H1 (cell line): ENCODE data around the gene CMTM1. TPM values are rescaled to one million over a fixed set of nuclear protein-coding genes. Genes with fewer than 3 reads are reported as not detected.

Experiments
- CTCF ChIA-PET: fragments of 300-600 bp; sonication (Branson Sonifier 250); formaldehyde crosslinking; loops from one replicate; lab custom pipeline; 2021; ENCODE audit not compliant: partially characterized antibody; lab: Charles Lee
- POLR2A ChIA-PET: fragments of 300-600 bp; sonication (Branson Sonifier 250); formaldehyde crosslinking; loops from one replicate; lab custom pipeline; 2021; ENCODE audit warnings: inconsistent platforms; ENCODE audit not compliant: partially characterized antibody; lab: Charles Lee
- DNase-seq, 2 experiments: peaks; one replicate each; pipeline versions ENCODE4 v3.0.0 to v3.0.0-alpha.2; 2010 to 2022; ENCODE audit warnings: low spot score in 2 of 2, low read depth in 1 of 2, mixed read lengths in 1 of 2
- FAIRE-seq: peaks from 2 replicates; lab custom pipeline; 2011; peaks lifted over from hg19 to GRCh38; lab: Jason Lieb, UNC
- H2AFZ ChIP-seq: 2 replicates; pipeline ENCODE4 v1.8.1; 2012; ENCODE audit warnings: low read length, inconsistent platforms
- H2AK5ac ChIP-seq: 2 replicates; pipeline ENCODE4 v1.6.1; 2013; ENCODE audit warnings: low read depth, low read length
- H2BK120ac ChIP-seq: replicated peaks from 2 replicates; pipeline ENCODE3; 2013; ENCODE audit warnings: low read depth, low read length, inconsistent platforms
- H2BK12ac ChIP-seq: 2 replicates; pipeline ENCODE4 v1.6.1; 2013; ENCODE audit warnings: low read depth, low read length
- H2BK15ac ChIP-seq: 2 replicates; pipeline ENCODE4 v1.6.1; 2013; ENCODE audit warnings: low read length
- H2BK20ac ChIP-seq: 2 replicates; pipeline ENCODE4 v1.6.1; 2013; ENCODE audit warnings: low read length
- H2BK5ac ChIP-seq: 2 replicates; pipeline ENCODE4 v1.6.1; 2013; ENCODE audit warnings: low read depth, low read length
- H3K14ac ChIP-seq: 2 replicates; pipeline ENCODE4 v1.6.1; 2013; ENCODE audit warnings: inconsistent platforms; ENCODE audit not compliant: insufficient read length
- H3K18ac ChIP-seq: 2 replicates; pipeline ENCODE4 v1.6.1; 2013; ENCODE audit warnings: low read length; ENCODE audit errors: extremely low read depth
- H3K23ac ChIP-seq: 2 replicates; pipeline ENCODE4 v1.6.1; 2013; ENCODE audit warnings: inconsistent platforms; ENCODE audit not compliant: insufficient read length
- H3K23me2 ChIP-seq: 2 replicates; pipeline ENCODE4 v1.6.1; 2013; ENCODE audit warnings: low read depth, low read length
- H3K27ac ChIP-seq: 2 replicates; pipeline ENCODE4 v1.6.1; 2011; ENCODE audit warnings: low read depth, low read length, inconsistent platforms
- H3K27me3 ChIP-seq, 4 experiments: replicated peaks in 1 of 4; 1 replicate in 1 of 4; 2 replicates in 3 of 4; pipeline versions ENCODE4 v1.6.1 to v1.8.1; 2011 to 2013; ENCODE audit warnings: low read length in 3 of 4, mild to moderate bottlenecking in 3 of 4, inconsistent platforms in 2 of 4, mixed read lengths in 2 of 4, moderate library complexity in 1 of 4; ENCODE audit not compliant: control insufficient read depth in 3 of 4, insufficient read depth in 3 of 4; ENCODE audit errors: extremely low read depth in 1 of 4
- H3K36me3 ChIP-seq, 4 experiments: 2 replicates each; pipeline versions ENCODE4 v1.6.1 to v1.8.1; 2011 to 2013; ENCODE audit warnings: mild to moderate bottlenecking in 4 of 4, low read length in 3 of 4, moderate library complexity in 2 of 4, control low read depth in 1 of 4, inconsistent platforms in 1 of 4; ENCODE audit not compliant: insufficient read depth in 4 of 4, control insufficient read depth in 2 of 4
- H3K4ac ChIP-seq: replicated peaks from 2 replicates; pipeline ENCODE3; 2013; ENCODE audit warnings: low read length, low read depth, mixed read lengths, inconsistent platforms; ENCODE audit not compliant: insufficient read length
- H3K4me1 ChIP-seq, 4 experiments: replicated peaks in 1 of 4; 1 replicate in 1 of 4; 2 replicates in 3 of 4; pipeline versions ENCODE4 v1.6.1 to v1.8.1; 2011 to 2013; ENCODE audit warnings: low read length in 3 of 4, inconsistent platforms in 2 of 4, mixed read lengths in 1 of 4; ENCODE audit not compliant: insufficient read depth in 4 of 4, control insufficient read depth in 3 of 4
- H3K4me2 ChIP-seq, 2 experiments: 2 replicates each; pipeline versions ENCODE4 v1.6.1 to v1.8.1; 2011 to 2013; ENCODE audit warnings: low read depth in 2 of 2, low read length in 2 of 2, control low read depth in 1 of 2, inconsistent platforms in 1 of 2, mild to moderate bottlenecking in 1 of 2; ENCODE audit not compliant: insufficient read depth in 1 of 2
- H3K4me3 ChIP-seq, 4 experiments: fragments of 200-600, 300-600 bp in 1 of 4; sonication (generic), shearing (Covaris generic), sonication (Bioruptor Twin) in 1 of 4; 2 replicates each; pipeline versions ENCODE4 v1.5.1 to v1.8.1; 2011 to 2016; ENCODE audit warnings: low read length in 4 of 4, low read depth in 3 of 4, control low read depth in 2 of 4, inconsistent platforms in 2 of 4, mild to moderate bottlenecking in 2 of 4, mixed read lengths in 1 of 4, moderate library complexity in 1 of 4; ENCODE audit not compliant: insufficient read depth in 2 of 4; ENCODE audit errors: extremely low read depth in 1 of 4
- H3K56ac ChIP-seq: replicated peaks from 2 replicates; pipeline ENCODE3; 2013; ENCODE audit warnings: low read depth, mild to moderate bottlenecking, mixed read lengths, low read length, inconsistent platforms; ENCODE audit not compliant: insufficient read length
- H3K79me1 ChIP-seq: 2 replicates; pipeline ENCODE4 v1.6.1; 2013; ENCODE audit warnings: low read depth, low read length, control low read depth
- H3K79me2 ChIP-seq, 2 experiments: 2 replicates each; pipeline versions ENCODE4 v1.6.1 to v1.8.1; 2012 to 2013; ENCODE audit warnings: low read length in 2 of 2, mild to moderate bottlenecking in 2 of 2, inconsistent platforms in 1 of 2; ENCODE audit not compliant: insufficient read depth in 2 of 2, control insufficient read depth in 1 of 2
- H3K9ac ChIP-seq, 4 experiments: replicated peaks in 1 of 4; 1 replicate in 1 of 4; 2 replicates in 3 of 4; pipeline versions ENCODE4 v1.6.1 to v1.8.1; 2011 to 2013; ENCODE audit warnings: low read depth in 3 of 4, low read length in 3 of 4, control low read depth in 2 of 4, mild to moderate bottlenecking in 2 of 4, moderate library complexity in 2 of 4, inconsistent platforms in 1 of 4; ENCODE audit errors: extremely low read depth in 1 of 4
- H3K9me3 ChIP-seq, 2 experiments: 2 replicates each; pipeline versions ENCODE4 v1.6.1 to v1.8.1; 2012 to 2013; ENCODE audit warnings: mild to moderate bottlenecking in 2 of 2, moderate library complexity in 2 of 2, control low read depth in 1 of 2, inconsistent platforms in 1 of 2, low read depth in 1 of 2, low read length in 1 of 2, mixed read lengths in 1 of 2; ENCODE audit not compliant: insufficient read depth in 2 of 2
- H4K20me1 ChIP-seq, 2 experiments: replicated peaks in 1 of 2; 2 replicates each; pipeline versions ENCODE3 to v1.8.1; 2011 to 2013; ENCODE audit warnings: inconsistent platforms in 2 of 2, low read length in 2 of 2, mild to moderate bottlenecking in 1 of 2; ENCODE audit not compliant: insufficient read depth in 2 of 2, control insufficient read depth in 1 of 2
- H4K5ac ChIP-seq: 2 replicates; pipeline ENCODE4 v1.6.1; 2013; ENCODE audit warnings: low read length, low read depth, mixed read lengths, inconsistent platforms; ENCODE audit not compliant: insufficient read length
- H4K8ac ChIP-seq: 2 replicates; pipeline ENCODE4 v1.8.0; 2013; ENCODE audit warnings: mild to moderate bottlenecking, moderate library complexity, low read length, inconsistent platforms; ENCODE audit not compliant: insufficient read depth; ENCODE audit errors: extremely low read depth
- H4K91ac ChIP-seq: replicated peaks from 2 replicates; pipeline ENCODE3; 2013; ENCODE audit warnings: low read length, mixed read lengths, inconsistent platforms; ENCODE audit not compliant: insufficient read length
- CHD1 ChIP-seq: IDR thresholded peaks from 2 replicates; pipeline ENCODE4 v1.6.1; 2012; ENCODE audit warnings: low read depth, low read length, improper control_type of control experiment
- CTBP2 ChIP-seq: IDR thresholded peaks from 2 replicates; pipeline ENCODE4 v1.7.0; 2011; ENCODE audit warnings: borderline replicate concordance, mild to moderate bottlenecking, moderate library complexity, mixed read lengths, low read length; ENCODE audit not compliant: insufficient read depth, insufficient read length
- E2F6 ChIP-seq: IDR thresholded peaks from 2 replicates; pipeline ENCODE4 v1.6.1; 2012; ENCODE audit warnings: inconsistent platforms
- HDAC2 ChIP-seq, 2 experiments: fragments of 300-600 bp in 1 of 2; sonication (generic) in 1 of 2; IDR thresholded peaks; 2 replicates each; pipeline ENCODE4 v1.6.1; 2011 to 2012; ENCODE audit warnings: low read depth in 2 of 2, low read length in 2 of 2, mild to moderate bottlenecking in 2 of 2, moderate library complexity in 2 of 2, borderline replicate concordance in 1 of 2, inconsistent platforms in 1 of 2
- NANOG ChIP-seq: IDR thresholded peaks from 2 replicates; pipeline ENCODE4 v1.6.1; 2011; ENCODE audit warnings: low read length, low read depth, mild to moderate bottlenecking, inconsistent platforms; ENCODE audit not compliant: insufficient read depth, poor library complexity, severe bottlenecking
- NRF1 ChIP-seq: IDR thresholded peaks from 2 replicates; pipeline ENCODE4 v1.6.1; 2011; ENCODE audit warnings: mild to moderate bottlenecking, low read depth, low read length, improper control_type of control experiment
- WGBS, 2 experiments: shearing (Covaris generic) in 1 of 2; methylation state at CpG; one replicate each; pipeline versions ENCODE4 v1.1.6 to v1.1.7; 2013 to 2015; ENCODE audit warnings: low lambda C conversion rate in 2 of 2, mixed read lengths in 2 of 2, inconsistent platforms in 1 of 2, low coverage in 1 of 2, missing lambda C conversion rate in 1 of 2; ENCODE audit not compliant: insufficient replicate concordance in 2 of 2, insufficient coverage in 1 of 2, insufficient read length in 1 of 2; ENCODE audit errors: extremely low coverage in 1 of 2, missing lambda C conversion rate in 1 of 2; 5-methylcytosine and 5-hydroxymethylcytosine counted together
- polyA plus RNA-seq, 7 experiments: library from polyadenylated mRNA; depleted of rRNA in 3 of 7; stranded (reverse) in 5 of 7; unstranded in 2 of 7; fragments of >200 nt in 5 of 7; fragments of 200-250 nt in 2 of 7; gene quantifications; 1 replicate in 5 of 7; 2 replicates in 1 of 7; 4 replicates in 1 of 7; pipeline versions ENCODE4 v1.2.1 to v1.2.3, GENCODE V29; 2011 to 2013; ENCODE audit warnings: missing spikeins in 2 of 7, mixed read lengths in 2 of 7
- total RNA-seq: library from RNA; stranded (reverse); fragmentation: NEBNext Ultra II Directional; extraction: Animal tissue kit (Norgen Biotek cat#: 25700); gene quantifications from 2 replicates; pipeline ENCODE4 v1.2.1, GENCODE V29; 2021

Gene CMTM1
- total and polyA plus RNA-seq, 2 of the 8 experiments (the other 6 are each of a cell fraction or from before 2014, with no cell fraction given): 1.2 to 2.0 TPM

GRCh38 chr16:66544016-66544757, 22.1 kb upstream of the CMTM1 start:
- Histone ChIP-seq H2BK120ac (no peak overlapping the region), H2BK20ac (no peak overlapping the region), H2AFZ (no peak overlapping the region), H2BK5ac (no peak overlapping the region), H4K8ac (no peak overlapping the region), H3K27me3 (no peaks in the 10 kb centered on the region), H3K23me2 (no peaks in the 10 kb centered on the region; the same call in 1 of the 2 replicates), H4K91ac (no peak overlapping the region), H3K79me1 (no peaks in the 10 kb centered on the region), H3K18ac (no peak overlapping the region), H2AK5ac (no peak overlapping the region), H3K4ac (no peak overlapping the region), H3K79me2 (no peaks in the 10 kb centered on the region), H3K36me3 (no peaks in the 10 kb centered on the region), H3K56ac (no peak overlapping the region), H3K4me2 (no peak overlapping the region), H4K5ac (no peak overlapping the region), H4K20me1 (no peaks in the 10 kb centered on the region), H3K4me1 (peaks cover 0 to 12% (median 5%) of the 10 kb centered on the region in 4 experiments; a peak in 4 of 7 replicates), H3K23ac (no peak overlapping the region), H3K27ac (no peak overlapping the region), H2BK15ac (no peak overlapping the region), H3K4me3 (no peak overlapping the region), H3K14ac (no peak overlapping the region), H3K9ac (no peak overlapping the region), H2BK12ac (no peak overlapping the region), H3K9me3 (no peaks in the 10 kb centered on the region)
- WGBS, 2 experiments: 87% methylated on average over 7 of the region's 7 CpGs; no CpG with 5 or more reads in 1 of the 2 experiments
- FAIRE-seq: no peak
- no peak for TF ChIP-seq HDAC2 (IDR thresholded peaks at IDR 0.05; ENCODE audit: borderline replicate concordance in 1 of 2, low read depth in 2 of 2, low read length in 2 of 2)
- TF ChIP-seq NANOG: no peak
- no peak for TF ChIP-seq CTBP2
- TF ChIP-seq CHD1: no peak
- TF ChIP-seq NRF1: no peak
- no peak for TF ChIP-seq E2F6
- CTCF ChIA-PET: interaction anchor here (0.8 to 2.3 kb wide), 4 partner anchors 8 to 139 kb away, joined by 3 to 10 read pairs (median 4); partner anchors contain the start of gene CKLF
- POLR2A ChIA-PET: no interaction called here
- DNase-seq: no peak
